D721Med (cell line): ENCODE results near the gene AFAP1.

Experiments used
- DNase-seq: peaks from one replicate; pipeline ENCODE4 v3.0.0; 2011; ENCODE audit warnings: low spot score; ENCODE audit not compliant: insufficient read length
- FAIRE-seq: peaks from 2 replicates; lab custom pipeline; 2011; peaks lifted over from hg19 to GRCh38; lab: Jason Lieb, UNC
- CTCF ChIP-seq: IDR thresholded peaks from 2 replicates; pipeline ENCODE4 v1.5.1; 2012; ENCODE audit warnings: mild to moderate bottlenecking, control low read depth; ENCODE audit not compliant: insufficient read depth; ENCODE audit errors: missing control alignments

Gene AFAP1

GRCh38 chr4:7976634-7977033 lies 37.0 kb upstream of the AFAP1 start:
- TF ChIP-seq CTCF: no peak
- DNase-seq (no peak), FAIRE-seq (no peak)

- no peak for TF ChIP-seq CTCF
Observed at GRCh38 chr4:7976025-7976424, 36.4 kb upstream of the AFAP1 start.

GRCh38 chr4:7974425-7974824 lies 34.8 kb upstream of the AFAP1 start:
- FAIRE-seq (no peak), DNase-seq (no peak)
- TF ChIP-seq CTCF: no peak

More at GRCh38 chr4:7976025-7976424, 36.4 kb upstream of the AFAP1 start:
- no peak for DNase-seq
- FAIRE-seq: no peak

GRCh38 chr4:7973545-7973981 lies 33.9 kb upstream of the AFAP1 start:
- FAIRE-seq: no peak
- no peak for DNase-seq
- no peak for TF ChIP-seq CTCF

GRCh38 chr4:7971881-7972500 lies 32.3 kb upstream of the AFAP1 start:
- FAIRE-seq: no peak

GRCh38 chr4:7971159-7971631 lies 31.5 kb upstream of the AFAP1 start:
- no peak for TF ChIP-seq CTCF
- FAIRE-seq (no peak), DNase-seq (no peak)

More at GRCh38 chr4:7971881-7972500, 32.3 kb upstream of the AFAP1 start:
- no peak for DNase-seq
- TF ChIP-seq CTCF: no peak

GRCh38 chr4:7970361-7970946 lies 30.8 kb upstream of the AFAP1 start:
- FAIRE-seq (no peak), DNase-seq (no peak)
- no peak for TF ChIP-seq CTCF
